ENCODE measurements around the gene FBRSL1.
A peak's percentile ranks its signal among the peaks of the same experiment; 100 is the strongest.

The FBRSL1 gene

DNA sequence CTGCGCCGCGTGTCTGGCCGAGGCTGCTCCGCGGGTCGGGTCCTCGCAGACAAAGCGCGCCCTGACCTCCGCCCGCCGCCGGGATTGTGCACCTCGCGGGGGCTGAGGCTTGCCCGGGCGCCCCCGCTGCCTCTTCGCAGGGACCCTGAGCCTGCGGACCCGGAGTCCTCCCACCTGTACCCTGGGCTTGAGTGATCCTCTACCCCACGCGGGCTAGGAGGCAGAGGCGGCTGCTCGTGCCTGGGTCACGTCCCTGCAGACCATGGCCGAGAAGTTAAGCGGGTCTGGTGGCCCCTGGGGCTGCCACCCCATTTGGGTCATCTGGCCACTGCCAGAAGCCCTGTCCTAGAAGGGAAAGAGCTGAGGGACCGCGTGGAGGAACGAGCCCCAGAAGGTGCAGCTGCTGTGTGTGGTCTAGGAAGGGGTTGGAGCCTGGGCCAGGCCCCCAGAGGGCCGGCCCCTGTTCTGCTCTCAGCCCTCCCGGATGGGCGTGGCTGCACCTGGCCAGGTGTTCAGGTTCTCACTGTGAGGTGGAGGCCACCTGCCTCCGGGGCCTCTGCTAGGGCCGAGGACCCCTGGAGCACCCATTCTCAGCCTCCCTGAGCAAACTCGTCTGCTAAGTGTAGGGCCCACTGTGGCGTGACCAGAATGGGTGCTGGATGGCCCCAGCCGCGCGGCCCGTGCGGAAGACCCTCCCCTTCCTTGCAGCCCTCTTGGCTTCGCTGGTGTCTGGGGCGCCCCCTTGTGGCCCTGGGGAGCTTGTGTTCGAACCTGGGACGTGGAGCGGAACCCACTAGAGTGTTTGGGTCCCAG lies 70.9 kb downstream of the FBRSL1 start:
- H3K36me3 ChIP-seq (replicated peaks in 1 of 2; ENCODE audit: control insufficient read depth in 2 of 2, insufficient read depth in 2 of 2, low read length in 2 of 2) = peaks cover 7 to 17% of the 10 kb centered on the region in 2 donors
- peak overlapping the region; percentile 91 for H3K14ac ChIP-seq (ENCODE audit: low read length)
- peak overlapping the region; percentile 77 for H2AK5ac ChIP-seq (ENCODE audit: low read depth, low read length)
- H3K4me3 ChIP-seq (ENCODE audit: low read length in 2 of 2) = peak overlapping the region; percentile 72 to 95
- peak overlapping the region; percentile 95 for H3K18ac ChIP-seq (ENCODE audit: low read length)
- H2BK12ac ChIP-seq (ENCODE audit: low read length) = peak overlapping the region; percentile 92
- H4K91ac ChIP-seq (ENCODE audit: low read depth, low read length, poor library complexity) = no peak overlapping the region
- peaks cover 33% of the 10 kb centered on the region for H3K79me1 ChIP-seq (ENCODE audit: low read depth, low read length)
- H3K4me2 ChIP-seq (ENCODE audit: insufficient read depth, low read length, poor library complexity, severe bottlenecking) = peak overlapping the region; percentile 90
- peak; percentile 78 for DNase-seq (ENCODE audit: low spot score)
- peak overlapping the region; percentile 83 for H3K23ac ChIP-seq (ENCODE audit: low read depth, low read length, poor library complexity)
- peak overlapping the region; percentile 87 for H2AFZ ChIP-seq (ENCODE audit: low read length)
- peaks cover 0 to 3% of the 10 kb centered on the region in 2 donors for H3K9me3 ChIP-seq (replicated peaks in 1 of 2; ENCODE audit: control insufficient read depth in 2 of 2, insufficient read depth in 1 of 2, low read depth in 1 of 2, low read length in 2 of 2)
- H2BK5ac ChIP-seq (ENCODE audit: low read length) = peak overlapping the region; percentile 39
- peak overlapping the region; percentile 2 for H2BK15ac ChIP-seq (ENCODE audit: low read length)
- no peak overlapping the region for H4K8ac ChIP-seq (ENCODE audit: low read depth, low read length)
- peaks cover 0 to 3% (median 0%) of the 10 kb centered on the region in 3 experiments for H3K27me3 ChIP-seq (ENCODE audit: control insufficient read depth in 3 of 3, insufficient read depth in 3 of 3, low read depth in 1 of 3, low read length in 3 of 3)
- no CpG with 5 or more reads among the region's 49 CpGs for WGBS, 2 donors (ENCODE audit: extremely low coverage in 2 of 2, insufficient read length in 2 of 2, insufficient replicate concordance in 1 of 2)
- peak overlapping the region; percentile 97 for H3K9ac ChIP-seq (ENCODE audit: low read depth, low read length, poor library complexity)
- H3K4me1 ChIP-seq (ENCODE audit: control insufficient read depth in 2 of 2, insufficient read depth in 1 of 2, low read depth in 1 of 2, low read length in 2 of 2) = peaks cover 14 to 15% of the 10 kb centered on the region in 2 donors
- no peak overlapping the region for H3K27ac ChIP-seq (replicated peaks; ENCODE audit: low read length)
- no peak overlapping the region for H2BK120ac ChIP-seq (ENCODE audit: low read depth, low read length)
- peak overlapping the region; percentile 96 for H3K4ac ChIP-seq (ENCODE audit: low read length)
